Bronchial epithelial cell (primary cell): ENCODE data around the gene NEO1. TPM values are rescaled to one million over a fixed set of nuclear protein-coding genes. Genes with fewer than 3 reads are reported as not detected.

ENCODE experiments used
- DNase-seq: peaks from one replicate; pipeline ENCODE4 v3.0.0-alpha.2; 2010; ENCODE audit warnings: low read depth
- FAIRE-seq: peaks from 2 replicates; lab custom pipeline; 2011; peaks lifted over from hg19 to GRCh38; lab: Jason Lieb, UNC
- H3K27me3 ChIP-seq: 2 replicates; pipeline ENCODE4 v1.5.1; 2011; ENCODE audit warnings: low read length; ENCODE audit not compliant: control insufficient read depth, insufficient read depth
- H3K36me3 ChIP-seq: 2 replicates; pipeline ENCODE4 v1.5.1; 2011; ENCODE audit warnings: low read length; ENCODE audit not compliant: control insufficient read depth, insufficient read depth
- H3K4me3 ChIP-seq: 2 replicates; pipeline ENCODE4 v1.5.1; 2011; ENCODE audit warnings: mild to moderate bottlenecking, low read depth, low read length, control low read depth
- CTCF ChIP-seq: IDR thresholded peaks from 2 replicates; pipeline ENCODE4 v1.5.1; 2011; ENCODE audit warnings: mild to moderate bottlenecking, moderate library complexity, low read length, control low read depth, inconsistent platforms; ENCODE audit not compliant: insufficient read depth, severe bottlenecking
- total RNA-seq: library from RNA; depleted of rRNA; stranded (reverse); fragments of >200 nt; gene quantifications from 2 replicates; pipeline ENCODE4 v1.2.1, GENCODE V29; 2014

NEO1 gene
- total RNA-seq, 1 donor from 2014 or later: 10.5 TPM

- no peak overlapping the region for H3K4me3 ChIP-seq
- DNase-seq (no peak), FAIRE-seq (no peak)
- H3K27me3 ChIP-seq: no peaks in the 10 kb centered on the region
- H3K36me3 ChIP-seq: no peaks in the 10 kb centered on the region
- no peak for TF ChIP-seq CTCF
Measured at GRCh38 chr15:73246898-73247297, 194.6 kb downstream of the NEO1 start.

DNA sequence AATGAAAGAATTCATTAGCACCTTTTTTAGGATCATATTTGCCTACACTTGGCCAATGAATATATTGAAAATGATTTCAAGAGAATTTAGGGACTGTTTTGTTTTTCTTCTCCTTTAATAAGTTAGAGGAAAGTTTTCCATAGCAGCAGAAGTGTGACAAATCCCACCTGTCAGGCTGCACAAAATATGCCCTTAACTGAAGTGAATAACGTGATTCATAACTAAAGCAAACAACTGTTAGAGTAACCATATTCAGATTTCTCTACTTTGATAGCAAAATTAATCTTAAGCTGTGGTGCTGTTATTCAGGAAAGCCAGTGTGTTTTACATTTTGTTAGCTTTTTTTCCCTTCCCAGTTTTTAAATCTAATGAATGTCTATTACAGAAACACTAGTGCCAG, 195.1 kb downstream of the NEO1 start:
- no peaks in the 10 kb centered on the region for H3K36me3 ChIP-seq
- no peak for TF ChIP-seq CTCF
- FAIRE-seq (no peak), DNase-seq (no peak)
- no peaks in the 10 kb centered on the region for H3K27me3 ChIP-seq
- no peak overlapping the region for H3K4me3 ChIP-seq

DNA sequence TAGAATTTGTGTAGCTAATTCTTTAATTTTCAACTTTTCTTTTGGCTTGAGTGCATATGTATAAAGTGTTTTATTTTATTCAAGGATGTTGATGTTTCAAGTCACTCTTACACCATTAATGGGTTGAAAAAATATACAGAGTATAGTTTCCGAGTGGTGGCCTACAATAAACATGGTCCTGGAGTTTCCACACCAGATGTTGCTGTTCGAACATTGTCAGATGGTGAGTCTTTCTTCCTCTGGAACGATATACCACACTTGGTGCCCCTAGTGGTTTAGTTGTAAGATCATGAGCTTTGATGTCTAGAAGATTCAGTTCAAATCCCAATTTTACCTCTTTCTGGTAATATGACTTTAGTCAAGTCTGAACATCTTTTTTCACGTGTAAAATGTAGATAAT, 197.2 kb downstream of the NEO1 start:
- FAIRE-seq (no peak), DNase-seq (no peak)
- no peak for TF ChIP-seq CTCF
- H3K4me3 ChIP-seq: no peak overlapping the region
- H3K27me3 ChIP-seq: no peaks in the 10 kb centered on the region
- peaks cover 2% of the 10 kb centered on the region for H3K36me3 ChIP-seq

- no peak for TF ChIP-seq CTCF
- Histone ChIP-seq H3K27me3 (no peaks in the 10 kb centered on the region), H3K36me3 (peaks cover 5% of the 10 kb centered on the region), H3K4me3 (no peak overlapping the region)
- FAIRE-seq (no peak), DNase-seq (no peak)
Measured at GRCh38 chr15:73254598-73254997, 202.3 kb downstream of the NEO1 start.

- Histone ChIP-seq H3K27me3 (no peaks in the 10 kb centered on the region), H3K4me3 (no peak overlapping the region), H3K36me3 (peaks cover 5% of the 10 kb centered on the region)
- TF ChIP-seq CTCF: no peak
- DNase-seq (no peak), FAIRE-seq (no peak)
Measured at GRCh38 chr15:73258271-73259108, 206.2 kb downstream of the NEO1 start.
